ENCODE measurements around the gene CEACAM6. TPM values are rescaled to one million over a fixed set of nuclear protein-coding genes. Genes with fewer than 3 reads are reported as not detected.
A peak's percentile ranks its signal among the peaks of the same experiment; 100 is the strongest.

Gene CEACAM6
- total and polyA plus RNA-seq, 2 experiments from 2014 or later, result not detected

DNA sequence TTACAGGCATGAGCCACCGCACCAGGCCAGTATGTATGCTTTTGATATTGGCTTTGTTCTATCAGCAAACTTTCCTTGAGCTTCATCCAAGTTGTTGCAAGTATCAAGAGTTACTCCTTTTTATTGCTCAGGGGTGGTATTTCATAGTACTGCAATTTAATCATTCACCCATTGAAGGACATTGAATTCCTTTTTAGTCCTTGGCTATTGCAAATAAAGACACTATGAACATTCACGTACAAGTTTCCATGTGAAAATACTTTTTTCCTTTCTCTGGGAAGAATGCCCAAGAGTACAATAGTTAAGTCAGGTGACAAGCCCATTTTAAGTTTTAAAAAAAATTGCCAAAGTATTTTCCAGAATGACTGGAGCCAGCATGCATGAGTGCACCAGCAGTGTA is 61.4 kb downstream of the CEACAM6 start (continued):
- no peak for TF ChIP-seq ZNF462 (CRISPR knock-in tag; IDR thresholded peaks at IDR 0.05)
- TF ChIP-seq, protein P1, sequence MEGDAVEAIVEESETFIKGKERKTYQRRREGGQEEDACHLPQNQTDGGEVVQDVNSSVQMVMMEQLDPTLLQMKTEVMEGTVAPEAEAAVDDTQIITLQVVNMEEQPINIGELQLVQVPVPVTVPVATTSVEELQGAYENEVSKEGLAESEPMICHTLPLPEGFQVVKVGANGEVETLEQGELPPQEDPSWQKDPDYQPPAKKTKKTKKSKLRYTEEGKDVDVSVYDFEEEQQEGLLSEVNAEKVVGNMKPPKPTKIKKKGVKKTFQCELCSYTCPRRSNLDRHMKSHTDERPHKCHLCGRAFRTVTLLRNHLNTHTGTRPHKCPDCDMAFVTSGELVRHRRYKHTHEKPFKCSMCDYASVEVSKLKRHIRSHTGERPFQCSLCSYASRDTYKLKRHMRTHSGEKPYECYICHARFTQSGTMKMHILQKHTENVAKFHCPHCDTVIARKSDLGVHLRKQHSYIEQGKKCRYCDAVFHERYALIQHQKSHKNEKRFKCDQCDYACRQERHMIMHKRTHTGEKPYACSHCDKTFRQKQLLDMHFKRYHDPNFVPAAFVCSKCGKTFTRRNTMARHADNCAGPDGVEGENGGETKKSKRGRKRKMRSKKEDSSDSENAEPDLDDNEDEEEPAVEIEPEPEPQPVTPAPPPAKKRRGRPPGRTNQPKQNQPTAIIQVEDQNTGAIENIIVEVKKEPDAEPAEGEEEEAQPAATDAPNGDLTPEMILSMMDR (conservative IDR thresholded peaks at IDR 0.05; ENCODE audit: low read depth in 2 of 2), result no peak
- no peak for TF ChIP-seq CREB1 (CRISPR knock-in tag; IDR thresholded peaks at IDR 0.05; ENCODE audit: low read depth)
- no peak for TF ChIP-seq EZH2 (IDR thresholded peaks at IDR 0.05; ENCODE audit: low read depth, unreplicated experiment)
- TF ChIP-seq EZH2phosphoT487 (IDR thresholded peaks at IDR 0.05; ENCODE audit: unreplicated experiment), result no peak

DNA sequence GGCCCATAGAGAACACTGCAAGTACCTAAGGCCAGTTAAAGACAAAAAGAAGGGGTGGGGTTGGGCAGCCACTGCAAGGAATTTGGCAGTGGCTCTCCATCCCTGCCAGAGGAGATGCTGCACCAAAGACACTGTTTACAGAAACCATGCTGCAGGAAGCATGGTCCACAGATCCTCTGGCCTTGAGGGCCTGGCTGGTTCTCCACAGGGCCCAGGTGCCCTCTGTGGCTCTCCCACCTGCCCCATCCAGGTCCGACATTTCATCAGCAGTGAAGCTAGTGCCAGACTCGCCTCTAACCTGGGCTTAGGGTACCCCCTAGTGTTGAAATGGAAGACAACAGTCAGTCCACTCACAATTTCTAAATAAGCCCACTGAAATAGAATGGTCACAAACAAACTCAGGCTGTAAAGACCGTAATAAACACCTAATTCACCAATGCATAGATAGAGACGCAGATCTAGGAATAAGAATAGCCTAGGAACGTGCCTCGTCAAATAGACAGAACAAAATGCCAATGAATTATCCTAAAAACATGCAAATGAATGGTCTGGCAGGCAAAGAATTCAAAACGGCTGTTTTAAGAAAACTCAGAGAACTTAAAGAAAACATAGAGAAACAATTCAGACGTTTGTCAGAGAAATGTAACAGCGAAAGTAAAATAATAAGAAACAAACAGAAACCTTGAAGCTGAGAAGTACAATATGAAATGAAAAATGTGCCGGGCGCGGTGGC is 65.8 kb downstream of the CEACAM6 start:
- Histone ChIP-seq H3K9me2 (ENCODE audit: insufficient read depth) (no peaks in the 10 kb centered on the region), H4K20me1 (replicated peaks; ENCODE audit: insufficient read depth) (no peaks in the 10 kb centered on the region), H3K4me3 (no peak overlapping the region), H3F3A (replicated peaks; ENCODE audit: low read depth) (no peaks in the 10 kb centered on the region), H3K36me3 (ENCODE audit: insufficient read depth) (no peaks in the 10 kb centered on the region), H3K4me1 (ENCODE audit: insufficient read depth) (no peaks in the 10 kb centered on the region), H3K27me3 (ENCODE audit: insufficient read depth) (no peaks in the 10 kb centered on the region), H3K27ac (ENCODE audit: low read depth) (no peak overlapping the region), H3K4me2 (no peak overlapping the region), H3K79me2 (replicated peaks; ENCODE audit: insufficient read depth) (no peaks in the 10 kb centered on the region), H2AFZ (peak overlapping the region; percentile 66)
- no peaks in the 10 kb centered on the region for H3K4me1 Mint-ChIP-seq
- H3K27me3 Mint-ChIP-seq (ENCODE audit: insufficient read depth, low read depth, poor library complexity), result peaks cover 4% of the 10 kb centered on the region
- no peak overlapping the region for H3K27ac Mint-ChIP-seq
- no peak overlapping the region for H3K4me3 Mint-ChIP-seq
- no peaks in the 10 kb centered on the region for H3K9me3 Mint-ChIP-seq
- peak; percentile 90 for DNase-seq (ENCODE audit: low spot score)
- H3K36me3 Mint-ChIP-seq (ENCODE audit: low read depth), result no peaks in the 10 kb centered on the region
- peak; percentile 100 for ATAC-seq
- no peak for TF ChIP-seq STAT1 (IDR thresholded peaks at IDR 0.05; ENCODE audit: unreplicated experiment)
- TF ChIP-seq, protein P1 (conservative IDR thresholded peaks at IDR 0.05; ENCODE audit: low read depth in 2 of 2), result peak; percentile 89 to 96

Measured in GM23338 (cell line).